H9 (cell line): ENCODE measurements around the gene CSTF1. TPM values are rescaled to one million over a fixed set of nuclear protein-coding genes. Genes with fewer than 3 reads are reported as not detected.

Experiments
- DNase-seq: peaks from one replicate; pipeline ENCODE4 v3.0.0-alpha.2; 2017
- H2AFZ ChIP-seq: one replicate; pipeline ENCODE4 v1.6.1; 2013; ENCODE audit warnings: mild to moderate bottlenecking, low read length, control low read depth, moderate library complexity
- H2AK5ac ChIP-seq: 2 replicates; pipeline ENCODE4 v1.6.1; 2013; ENCODE audit warnings: low read length, control low read depth, mixed read lengths; ENCODE audit not compliant: insufficient read length
- H2BK120ac ChIP-seq: one replicate; pipeline ENCODE4 v1.6.1; 2013; ENCODE audit warnings: low read depth, mild to moderate bottlenecking, low read length, control low read depth, inconsistent platforms; ENCODE audit not compliant: poor library complexity, severe bottlenecking
- H2BK12ac ChIP-seq: 2 replicates; pipeline ENCODE4 v1.6.1; 2013; ENCODE audit warnings: low read length, control low read depth, mixed read lengths, low read depth; ENCODE audit not compliant: insufficient read length
- H2BK15ac ChIP-seq: 2 replicates; pipeline ENCODE4 v1.6.1; 2013; ENCODE audit warnings: low read depth, low read length, control low read depth
- H2BK20ac ChIP-seq: one replicate; pipeline ENCODE4 v1.6.1; 2013; ENCODE audit warnings: low read depth, mild to moderate bottlenecking, low read length, control low read depth, inconsistent platforms; ENCODE audit not compliant: poor library complexity, severe bottlenecking
- H2BK5ac ChIP-seq: 2 replicates; pipeline ENCODE4 v1.6.1; 2013; ENCODE audit warnings: low read length, control low read depth, mixed read lengths; ENCODE audit not compliant: insufficient read length
- H3K14ac ChIP-seq: 2 replicates; pipeline ENCODE4 v1.6.1; 2013; ENCODE audit warnings: low read length, control low read depth; ENCODE audit not compliant: insufficient read depth
- H3K18ac ChIP-seq: 2 replicates; pipeline ENCODE4 v1.6.1; 2013; ENCODE audit warnings: low read depth, mild to moderate bottlenecking, mixed read lengths, low read length, control low read depth; ENCODE audit not compliant: insufficient read length
- H3K23ac ChIP-seq: 2 replicates; pipeline ENCODE4 v1.6.1; 2013; ENCODE audit warnings: low read length, control low read depth, mixed read lengths, low read depth; ENCODE audit not compliant: insufficient read length
- H3K23me2 ChIP-seq: 2 replicates; pipeline ENCODE4 v1.6.1; 2013; ENCODE audit warnings: low read depth, mild to moderate bottlenecking, mixed read lengths, low read length, control low read depth; ENCODE audit not compliant: insufficient read length, poor library complexity, severe bottlenecking
- H3K27ac ChIP-seq: 2 replicates; pipeline ENCODE4 v1.5.1; 2013; ENCODE audit warnings: low read length, control low read depth, mixed read lengths, low read depth; ENCODE audit not compliant: insufficient read length
- H3K27me3 ChIP-seq: 2 replicates; pipeline ENCODE4 v1.6.1; 2013; ENCODE audit warnings: low read length, control low read depth, inconsistent platforms; ENCODE audit not compliant: insufficient read depth
- H3K4ac ChIP-seq: 2 replicates; pipeline ENCODE4 v1.6.1; 2013; ENCODE audit warnings: low read depth, mild to moderate bottlenecking, control low read depth, inconsistent platforms, low read length, moderate library complexity
- H3K4me1 ChIP-seq: 2 replicates; pipeline ENCODE4 v1.6.1; 2013; ENCODE audit warnings: low read length, control low read depth, inconsistent platforms; ENCODE audit not compliant: insufficient read depth
- H3K4me2 ChIP-seq: 2 replicates; pipeline ENCODE4 v1.6.1; 2013; ENCODE audit warnings: low read length, control low read depth, mixed read lengths; ENCODE audit not compliant: insufficient read length, insufficient read depth
- H3K56ac ChIP-seq: 2 replicates; pipeline ENCODE4 v1.6.1; 2013; ENCODE audit warnings: low read depth, mild to moderate bottlenecking, mixed read lengths, low read length, control low read depth; ENCODE audit not compliant: insufficient read length
- H3K79me1 ChIP-seq: 2 replicates; pipeline ENCODE4 v1.6.1; 2013; ENCODE audit warnings: low read depth, mild to moderate bottlenecking, moderate library complexity, low read length, control low read depth, inconsistent platforms; ENCODE audit not compliant: insufficient read depth, poor library complexity, severe bottlenecking
- H3K79me2 ChIP-seq: 2 replicates; pipeline ENCODE4 v1.6.1; 2013; ENCODE audit warnings: low read length, control low read depth, inconsistent platforms; ENCODE audit not compliant: insufficient read depth
- H3K9ac ChIP-seq: 2 replicates; pipeline ENCODE4 v1.6.1; 2013; ENCODE audit warnings: low read length, control low read depth, mixed read lengths; ENCODE audit not compliant: insufficient read length; ENCODE audit errors: extremely low read depth
- H3K9me3 ChIP-seq: one replicate; pipeline ENCODE4 v1.6.1; 2013; ENCODE audit warnings: low read depth, low read length, inconsistent platforms; ENCODE audit not compliant: control insufficient read depth
- H3T11ph ChIP-seq: one replicate; pipeline ENCODE4 v1.6.1; 2013; ENCODE audit warnings: mild to moderate bottlenecking, low read length, control low read depth, inconsistent platforms
- H4K20me1 ChIP-seq: one replicate; pipeline ENCODE4 v1.6.1; 2013; ENCODE audit not compliant: control insufficient read depth, insufficient read length, insufficient read depth
- H4K5ac ChIP-seq: 2 replicates; pipeline ENCODE4 v1.6.1; 2013; ENCODE audit warnings: low read depth, mild to moderate bottlenecking, mixed read lengths, low read length, control low read depth; ENCODE audit not compliant: insufficient read length
- H4K8ac ChIP-seq: replicated peaks from 2 replicates; pipeline ENCODE4 v1.6.1; 2013; ENCODE audit warnings: low read length, control low read depth, mixed read lengths, low read depth; ENCODE audit not compliant: insufficient read length
- H4K91ac ChIP-seq: 2 replicates; pipeline ENCODE4 v1.6.1; 2013; ENCODE audit warnings: low read depth, mild to moderate bottlenecking, moderate library complexity, mixed read lengths, low read length, control low read depth; ENCODE audit not compliant: insufficient read length
- H3K27ac Mint-ChIP-seq, 3 experiments: 2 replicates in 2 of 3; 3 replicates in 1 of 3; pipeline ENCODE4 v1.8.0; 2020 to 2021; ENCODE audit warnings: mixed read lengths in 3 of 3, mild to moderate bottlenecking in 1 of 3, moderate library complexity in 1 of 3
- H3K27me3 Mint-ChIP-seq: 2 replicates; pipeline ENCODE4 v1.8.0; 2021; ENCODE audit warnings: low read depth, mild to moderate bottlenecking, moderate library complexity, mixed read lengths
- H3K36me3 Mint-ChIP-seq, 3 experiments: 2 replicates in 2 of 3; 3 replicates in 1 of 3; pipeline ENCODE4 v1.8.0; 2020 to 2021; ENCODE audit warnings: low read depth in 3 of 3, mixed read lengths in 3 of 3; ENCODE audit not compliant: insufficient read depth in 1 of 3
- H3K4me1 Mint-ChIP-seq, 2 experiments: 2 replicates each; pipeline ENCODE4 v1.8.0; 2020; ENCODE audit warnings: mixed read lengths in 2 of 2
- H3K4me3 Mint-ChIP-seq, 2 experiments: 2 replicates in 1 of 2; 3 replicates in 1 of 2; pipeline ENCODE4 v1.8.0; 2020 to 2021; ENCODE audit warnings: mild to moderate bottlenecking in 2 of 2, mixed read lengths in 2 of 2, moderate library complexity in 1 of 2
- H3K9me3 Mint-ChIP-seq, 2 experiments: 2 replicates in 1 of 2; 3 replicates in 1 of 2; pipeline ENCODE4 v1.8.0; 2020; ENCODE audit warnings: mild to moderate bottlenecking in 2 of 2, mixed read lengths in 2 of 2, moderate library complexity in 1 of 2
- WGBS: extraction: QIAGEN DNeasy Blood & Tissue Kit; methylation state at CpG from one replicate; pipeline ENCODE4 v1.1.7; 2013; ENCODE audit warnings: missing lambda C conversion rate, low lambda C conversion rate, mixed read lengths; ENCODE audit not compliant: insufficient read length; ENCODE audit errors: extremely low coverage; 5-methylcytosine and 5-hydroxymethylcytosine counted together
- total RNA-seq: library from RNA; stranded (reverse); gene quantifications from 2 replicates; pipeline ENCODE4 v1.2.1, GENCODE V29; 2021
- TF ChIP-seq, protein P1 (sequence below): fragments of 200-600 bp; sonication (generic); conservative IDR thresholded peaks from 3 replicates; pipeline ENCODE4 v1.8.0; 2021; ENCODE audit warnings: antibody characterized with exemption, mild to moderate bottlenecking

Gene CSTF1
- total RNA-seq, 1 experiment from 2014 or later: 72.9 TPM

DNA sequence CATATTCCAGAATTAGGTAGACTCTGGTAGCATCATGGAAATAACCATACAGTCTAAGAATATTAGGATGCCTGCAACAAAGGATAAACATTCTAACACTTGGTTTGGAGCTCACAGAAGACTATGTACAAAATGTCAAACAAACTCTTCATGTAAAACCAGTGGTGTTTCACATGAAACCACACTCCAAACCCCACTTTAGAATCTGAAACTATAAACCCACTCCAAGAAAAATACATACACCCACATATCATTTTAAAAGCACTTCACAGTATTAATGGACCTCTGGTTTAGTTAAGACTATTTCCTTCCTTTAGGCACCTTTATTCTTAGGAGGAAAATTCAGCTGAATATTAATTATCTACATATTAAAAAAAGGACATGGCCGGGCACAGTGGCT lies 10.9 kb upstream of the CSTF1 start:
- no peaks in the 10 kb centered on the region for H3K27me3 ChIP-seq
- no peak overlapping the region for H3T11ph ChIP-seq
- Mint-ChIP-seq H3K36me3 (peaks cover 60 to 89% (median 89%) of the 10 kb centered on the region in 3 experiments), H3K4me1 (peaks cover 7 to 8% of the 10 kb centered on the region in 2 experiments; a peak in 2 of 4 replicates), H3K4me3 (no peak overlapping the region), H3K27ac (no peak overlapping the region), H3K9me3 (no peaks in the 10 kb centered on the region), H3K27me3 (no peaks in the 10 kb centered on the region)
- no peaks in the 10 kb centered on the region for H4K20me1 ChIP-seq
- no peak overlapping the region for H3K23ac ChIP-seq
- DNase-seq: no peak
- no peak overlapping the region for H3K4ac ChIP-seq
- no peak overlapping the region for H3K18ac ChIP-seq
- no peak overlapping the region for H2BK120ac ChIP-seq
- peaks cover 25% of the 10 kb centered on the region for H3K79me1 ChIP-seq
- no peak overlapping the region for H3K56ac ChIP-seq
- no peak overlapping the region for H4K8ac ChIP-seq
- H3K9ac ChIP-seq: no peak overlapping the region
- H3K79me2 ChIP-seq: peaks cover 8% of the 10 kb centered on the region; the same call in 1 of the 2 replicates
- no peaks in the 10 kb centered on the region for H3K23me2 ChIP-seq
- no CpG with 5 or more reads among the region's 1 CpG for WGBS
- H2AK5ac ChIP-seq: no peak overlapping the region
- TF ChIP-seq, protein P1, sequence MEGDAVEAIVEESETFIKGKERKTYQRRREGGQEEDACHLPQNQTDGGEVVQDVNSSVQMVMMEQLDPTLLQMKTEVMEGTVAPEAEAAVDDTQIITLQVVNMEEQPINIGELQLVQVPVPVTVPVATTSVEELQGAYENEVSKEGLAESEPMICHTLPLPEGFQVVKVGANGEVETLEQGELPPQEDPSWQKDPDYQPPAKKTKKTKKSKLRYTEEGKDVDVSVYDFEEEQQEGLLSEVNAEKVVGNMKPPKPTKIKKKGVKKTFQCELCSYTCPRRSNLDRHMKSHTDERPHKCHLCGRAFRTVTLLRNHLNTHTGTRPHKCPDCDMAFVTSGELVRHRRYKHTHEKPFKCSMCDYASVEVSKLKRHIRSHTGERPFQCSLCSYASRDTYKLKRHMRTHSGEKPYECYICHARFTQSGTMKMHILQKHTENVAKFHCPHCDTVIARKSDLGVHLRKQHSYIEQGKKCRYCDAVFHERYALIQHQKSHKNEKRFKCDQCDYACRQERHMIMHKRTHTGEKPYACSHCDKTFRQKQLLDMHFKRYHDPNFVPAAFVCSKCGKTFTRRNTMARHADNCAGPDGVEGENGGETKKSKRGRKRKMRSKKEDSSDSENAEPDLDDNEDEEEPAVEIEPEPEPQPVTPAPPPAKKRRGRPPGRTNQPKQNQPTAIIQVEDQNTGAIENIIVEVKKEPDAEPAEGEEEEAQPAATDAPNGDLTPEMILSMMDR: no peak
- H3K4me2 ChIP-seq: no peak overlapping the region
- no peaks in the 10 kb centered on the region for H3K9me3 ChIP-seq
- H4K91ac ChIP-seq: no peak overlapping the region
- H2AFZ ChIP-seq: no peak overlapping the region
- H2BK12ac ChIP-seq: no peak overlapping the region
- no peak overlapping the region for H2BK5ac ChIP-seq
- H2BK20ac ChIP-seq: no peak overlapping the region
- H3K4me1 ChIP-seq: no peaks in the 10 kb centered on the region
- no peak overlapping the region for H3K27ac ChIP-seq
- no peak overlapping the region for H2BK15ac ChIP-seq
- no peak overlapping the region for H4K5ac ChIP-seq
- H3K14ac ChIP-seq: no peak overlapping the region
